VCaP (cell line): ENCODE data around the gene BMPER.

Source experiments
- H3K27ac ChIP-seq: fragments of 450-650 bp; 2 replicates; pipeline ENCODE4 v1.5.1; 2017
- TF ChIP-seq, protein P1 (sequence below): fragments of 450-650 bp; conservative IDR thresholded peaks from 2 replicates; pipeline ENCODE4 v1.5.1; 2017; ENCODE audit warnings: mild to moderate bottlenecking, moderate library complexity

The BMPER gene

DNA sequence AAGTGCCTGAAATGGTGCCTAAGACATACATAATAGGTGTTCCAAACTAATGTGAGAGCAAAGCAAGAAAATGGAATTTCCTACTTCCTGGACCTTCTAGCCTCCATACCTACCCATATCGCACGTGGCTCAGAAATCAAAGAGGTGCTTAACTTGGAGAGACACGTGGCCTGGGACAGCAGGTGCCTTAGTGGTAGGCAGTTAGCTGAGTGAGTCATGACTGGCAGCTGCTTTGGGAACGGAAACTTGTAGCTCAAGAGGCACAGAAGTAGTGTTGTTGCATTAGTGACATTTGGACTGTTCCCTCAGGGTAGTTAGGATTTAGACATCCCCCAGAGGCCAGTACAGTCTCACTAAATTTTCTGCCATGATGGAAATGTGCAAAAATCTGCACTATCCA, 12.0 kb upstream of the BMPER start:
- no peak overlapping the region for H3K27ac ChIP-seq
- TF ChIP-seq, protein P1, sequence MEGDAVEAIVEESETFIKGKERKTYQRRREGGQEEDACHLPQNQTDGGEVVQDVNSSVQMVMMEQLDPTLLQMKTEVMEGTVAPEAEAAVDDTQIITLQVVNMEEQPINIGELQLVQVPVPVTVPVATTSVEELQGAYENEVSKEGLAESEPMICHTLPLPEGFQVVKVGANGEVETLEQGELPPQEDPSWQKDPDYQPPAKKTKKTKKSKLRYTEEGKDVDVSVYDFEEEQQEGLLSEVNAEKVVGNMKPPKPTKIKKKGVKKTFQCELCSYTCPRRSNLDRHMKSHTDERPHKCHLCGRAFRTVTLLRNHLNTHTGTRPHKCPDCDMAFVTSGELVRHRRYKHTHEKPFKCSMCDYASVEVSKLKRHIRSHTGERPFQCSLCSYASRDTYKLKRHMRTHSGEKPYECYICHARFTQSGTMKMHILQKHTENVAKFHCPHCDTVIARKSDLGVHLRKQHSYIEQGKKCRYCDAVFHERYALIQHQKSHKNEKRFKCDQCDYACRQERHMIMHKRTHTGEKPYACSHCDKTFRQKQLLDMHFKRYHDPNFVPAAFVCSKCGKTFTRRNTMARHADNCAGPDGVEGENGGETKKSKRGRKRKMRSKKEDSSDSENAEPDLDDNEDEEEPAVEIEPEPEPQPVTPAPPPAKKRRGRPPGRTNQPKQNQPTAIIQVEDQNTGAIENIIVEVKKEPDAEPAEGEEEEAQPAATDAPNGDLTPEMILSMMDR, result no peak

DNA sequence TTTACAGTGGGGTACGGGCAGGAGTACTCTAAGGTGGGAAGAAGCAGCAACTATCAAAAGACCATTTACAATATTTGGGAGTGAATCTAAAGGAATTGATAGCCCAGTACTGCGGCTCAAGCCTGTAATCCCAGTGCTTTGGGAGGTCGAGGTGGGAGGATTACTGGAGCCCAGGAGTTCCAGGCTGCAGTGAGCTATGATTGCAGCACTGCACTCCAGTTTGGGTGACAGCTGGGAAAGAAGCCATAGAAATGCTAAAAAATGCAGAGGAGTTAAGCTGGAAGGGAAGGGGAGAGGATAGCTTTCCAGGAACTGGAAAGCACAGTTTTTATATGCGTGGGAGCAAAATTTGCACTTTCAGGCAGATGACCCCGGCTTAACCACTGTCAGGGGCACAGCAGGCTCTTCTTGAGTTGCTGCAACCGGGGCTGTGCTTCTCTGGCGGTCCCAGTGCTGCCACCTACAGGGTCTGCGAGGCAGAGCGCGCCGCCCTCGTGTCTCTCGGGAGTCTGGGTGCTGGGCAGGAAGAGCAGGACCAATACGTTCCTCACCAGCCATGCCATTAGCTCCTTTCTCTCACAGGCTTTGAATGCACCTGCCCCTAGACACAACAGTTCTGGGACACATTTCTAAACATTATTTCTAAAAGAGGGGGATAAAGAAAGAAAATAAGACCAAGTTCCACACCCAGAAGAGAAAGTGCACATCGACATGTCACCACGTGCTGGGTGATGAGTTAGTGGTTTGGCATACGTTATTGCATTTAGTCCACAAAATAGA, 10.1 kb upstream of the BMPER start:
- H3K27ac ChIP-seq, result no peak overlapping the region
- TF ChIP-seq, protein P1, result peak; percentile 96

DNA sequence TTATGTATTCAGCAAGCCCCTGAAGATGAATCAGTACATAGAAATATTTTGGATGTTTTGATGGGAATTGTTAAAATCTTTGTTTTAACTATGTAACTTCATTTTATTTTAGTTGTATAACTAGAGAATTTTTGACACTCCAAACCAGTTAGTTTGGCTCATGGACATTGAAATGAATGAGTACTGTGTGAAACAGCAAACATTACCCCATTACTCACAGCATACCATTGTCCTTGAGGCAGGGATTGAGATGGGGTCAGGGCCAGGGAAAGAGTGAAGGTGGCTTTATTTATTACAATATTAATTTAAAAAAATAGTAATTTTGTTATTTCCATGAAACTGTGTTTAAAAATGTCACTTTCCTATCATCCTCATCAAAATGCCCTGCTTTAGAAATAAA, 4.8 kb upstream of the BMPER start:
- no peak overlapping the region for H3K27ac ChIP-seq
- TF ChIP-seq, protein P1, result no peak

DNA sequence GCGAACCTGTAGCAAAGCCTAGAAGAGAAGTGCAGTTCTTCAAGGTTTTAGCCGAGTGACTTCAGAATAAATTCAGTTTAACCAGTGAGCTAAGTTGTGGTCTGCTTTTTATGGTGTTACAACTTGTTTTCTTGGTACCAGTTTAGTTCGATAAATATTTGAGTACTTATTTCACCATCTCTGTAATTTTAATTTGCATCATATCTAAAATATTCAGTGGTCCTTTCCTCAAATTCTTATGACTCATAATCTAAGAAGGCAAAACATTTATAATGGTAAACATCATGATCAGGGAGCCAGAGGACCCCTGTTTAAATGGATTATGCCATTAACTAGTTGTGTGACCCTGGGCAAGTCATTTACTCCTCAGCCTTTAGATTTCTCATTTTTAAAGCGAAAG, 4.1 kb upstream of the BMPER start:
- no peak overlapping the region for H3K27ac ChIP-seq
- TF ChIP-seq, protein P1, result no peak

DNA sequence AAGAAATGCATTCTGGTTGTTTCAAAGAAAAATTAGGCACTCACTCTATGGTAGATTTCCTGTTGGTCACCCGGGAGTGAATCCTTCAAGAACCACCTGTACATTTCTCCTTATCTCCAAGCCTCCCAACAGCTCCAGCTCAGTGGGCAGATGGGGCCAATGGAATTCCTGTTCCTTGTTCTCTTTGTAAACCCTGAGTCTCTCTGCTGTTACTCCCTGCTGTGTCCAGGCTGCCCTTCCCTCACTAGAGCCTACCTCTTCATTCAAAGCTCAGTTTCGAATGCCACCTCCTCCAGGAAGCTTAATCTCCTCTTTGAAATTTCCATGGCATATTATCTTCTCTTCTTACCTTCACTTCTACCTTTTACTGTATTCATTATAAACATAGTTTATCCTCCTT, 3.5 kb upstream of the BMPER start:
- H3K27ac ChIP-seq, result no peak overlapping the region
- TF ChIP-seq, protein P1, result no peak

DNA sequence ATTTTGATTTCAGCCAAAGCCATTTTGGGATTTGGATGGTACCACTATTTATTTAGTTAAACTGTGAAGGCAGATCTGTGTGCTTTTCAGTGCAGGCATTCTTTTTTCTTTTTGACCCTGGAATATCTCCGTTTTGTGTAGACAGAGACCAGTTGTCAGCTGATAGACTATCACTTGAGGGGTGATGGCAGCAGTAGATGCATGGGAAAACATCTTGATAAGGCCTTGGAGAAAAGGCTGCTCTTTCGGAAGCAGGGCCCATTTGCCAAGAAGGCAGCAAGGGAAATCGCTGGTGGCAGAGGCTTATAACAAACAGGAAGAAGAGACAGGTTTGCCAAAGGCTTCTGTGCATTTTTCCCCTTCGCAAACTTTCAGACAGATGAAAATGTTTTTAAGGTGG, 2.6 kb upstream of the BMPER start:
- H3K27ac ChIP-seq, result no peak overlapping the region

DNA sequence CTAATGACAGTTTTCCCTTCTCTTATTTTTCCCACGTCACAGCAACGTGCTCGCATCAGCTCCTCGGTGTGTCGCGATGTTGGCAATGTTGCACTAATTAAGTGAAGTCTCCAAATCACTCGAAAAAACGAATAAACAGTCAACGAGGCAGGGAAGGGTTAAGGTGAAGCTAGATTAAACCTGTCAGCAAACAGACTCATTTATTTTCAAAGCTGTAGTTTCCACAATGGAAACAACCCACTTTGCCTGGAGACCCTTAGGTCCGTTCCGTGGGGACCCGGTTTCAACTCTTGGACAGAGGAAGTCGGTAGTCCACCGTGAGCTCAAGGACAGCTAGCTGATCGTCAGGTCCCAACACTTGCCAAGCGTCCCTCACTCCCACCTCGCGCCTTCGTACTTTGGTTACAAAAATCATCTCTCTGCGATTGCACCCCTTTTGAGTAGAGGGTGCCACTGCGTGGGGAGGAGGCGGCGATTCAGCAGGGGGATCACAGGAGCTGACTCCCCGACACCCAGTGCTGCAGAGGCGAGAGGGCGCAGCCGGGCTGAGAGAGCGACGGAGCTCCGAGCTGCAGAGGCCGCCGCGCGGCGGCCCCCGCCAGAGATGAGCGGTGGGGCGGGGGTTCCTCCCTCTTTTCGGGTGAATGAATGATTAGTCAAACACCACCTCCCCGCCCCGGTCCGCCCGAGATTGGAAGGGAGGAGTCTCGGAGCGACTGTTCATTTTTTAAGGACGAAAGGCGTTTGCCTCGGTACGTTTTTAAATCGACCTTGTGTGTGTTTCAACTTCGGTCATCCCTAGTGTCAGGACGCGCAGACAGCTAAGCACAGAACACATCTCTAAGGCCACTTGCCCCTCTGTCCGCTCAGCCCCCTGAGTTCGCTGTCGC, 1.3 kb upstream of the BMPER start:
- TF ChIP-seq, protein P1, result no peak
- H3K27ac ChIP-seq, result no peak overlapping the region

More for the DNA sequence above, 2.6 kb upstream of the BMPER start:
- TF ChIP-seq, protein P1, result no peak
